A549 (cell line): ENCODE results near the gene CYP2C19.

ENCODE experiments used
- CTCF ChIP-seq: fragments of >200 bp; sonication (Bioruptor Twin); formaldehyde crosslinking; IDR thresholded peaks from 3 replicates; pipeline ENCODE4 v1.5.1; 2016
- JUN ChIP-seq, 2 experiments: fragments of >200 bp; sonication (Bioruptor Twin); formaldehyde crosslinking; IDR thresholded peaks; 2 replicates in 1 of 2; 3 replicates in 1 of 2; pipeline ENCODE4 v1.6.1; 2016 to 2017
- JUNB ChIP-seq: fragments of >200 bp; sonication (Bioruptor Twin); formaldehyde crosslinking; IDR thresholded peaks from 2 replicates; pipeline ENCODE4 v1.6.1; 2016
- KDM1A ChIP-seq: fragments of 200-600 bp; sonication (generic); IDR thresholded peaks from 2 replicates; pipeline ENCODE4 v1.6.1; 2016; ENCODE audit warnings: low read depth, mild to moderate bottlenecking
- MAX ChIP-seq: IDR thresholded peaks from 2 replicates; pipeline ENCODE4 v1.6.1; 2012
- NR3C1 ChIP-seq: fragments of >200 bp; sonication (Bioruptor Twin); formaldehyde crosslinking; IDR thresholded peaks from 3 replicates; pipeline ENCODE4 v1.6.1; 2017
- POLR2A ChIP-seq: IDR thresholded peaks from 2 replicates; pipeline ENCODE4 v1.6.1; 2012; ENCODE audit warnings: mild to moderate bottlenecking, low read length
- RFX5 ChIP-seq: fragments of 450-650 bp; IDR thresholded peaks from 2 replicates; pipeline ENCODE4 v1.7.1; 2014; ENCODE audit warnings: antibody characterized with exemption, mild to moderate bottlenecking, moderate library complexity
- SMC3 ChIP-seq: fragments of >200 bp; sonication (Bioruptor Twin); formaldehyde crosslinking; IDR thresholded peaks from 3 replicates; pipeline ENCODE4 v1.6.1; 2018; ENCODE audit warnings: inconsistent platforms
- TF ChIP-seq, protein P1 (sequence below): fragments of 450-650 bp; IDR thresholded peaks from 2 replicates; pipeline ENCODE4 v1.6.1; 2014; ENCODE audit warnings: antibody characterized with exemption

DNA sequence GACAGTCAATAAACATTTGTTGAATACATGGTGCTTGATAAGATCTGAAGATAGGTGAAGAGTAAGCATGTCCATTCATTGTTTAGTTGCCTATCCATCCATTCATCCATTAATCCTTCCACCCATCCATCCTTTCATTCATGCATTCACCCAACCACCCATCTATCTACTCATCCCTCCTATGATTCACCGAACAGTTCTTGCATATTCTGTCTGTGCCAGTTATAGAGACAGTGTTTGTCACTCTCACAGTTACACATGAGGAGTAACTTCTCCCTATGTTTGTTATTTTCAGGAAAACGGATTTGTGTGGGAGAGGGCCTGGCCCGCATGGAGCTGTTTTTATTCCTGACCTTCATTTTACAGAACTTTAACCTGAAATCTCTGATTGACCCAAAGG is 90.0 kb downstream of the CYP2C19 start:
- no peak for TF ChIP-seq CTCF
- TF ChIP-seq MAX = no peak
- TF ChIP-seq RFX5 = no peak
- TF ChIP-seq, protein P1, sequence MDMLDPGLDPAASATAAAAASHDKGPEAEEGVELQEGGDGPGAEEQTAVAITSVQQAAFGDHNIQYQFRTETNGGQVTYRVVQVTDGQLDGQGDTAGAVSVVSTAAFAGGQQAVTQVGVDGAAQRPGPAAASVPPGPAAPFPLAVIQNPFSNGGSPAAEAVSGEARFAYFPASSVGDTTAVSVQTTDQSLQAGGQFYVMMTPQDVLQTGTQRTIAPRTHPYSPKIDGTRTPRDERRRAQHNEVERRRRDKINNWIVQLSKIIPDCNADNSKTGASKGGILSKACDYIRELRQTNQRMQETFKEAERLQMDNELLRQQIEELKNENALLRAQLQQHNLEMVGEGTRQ = no peak
- no peak for TF ChIP-seq SMC3
- no peak for TF ChIP-seq NR3C1
- no peak for TF ChIP-seq JUN (IDR thresholded peaks at IDR 0.05)
- no peak for TF ChIP-seq POLR2A
- no peak for TF ChIP-seq JUNB
- TF ChIP-seq KDM1A = no peak
